ENCODE data around the gene U2AF2.

Gene U2AF2

DNA sequence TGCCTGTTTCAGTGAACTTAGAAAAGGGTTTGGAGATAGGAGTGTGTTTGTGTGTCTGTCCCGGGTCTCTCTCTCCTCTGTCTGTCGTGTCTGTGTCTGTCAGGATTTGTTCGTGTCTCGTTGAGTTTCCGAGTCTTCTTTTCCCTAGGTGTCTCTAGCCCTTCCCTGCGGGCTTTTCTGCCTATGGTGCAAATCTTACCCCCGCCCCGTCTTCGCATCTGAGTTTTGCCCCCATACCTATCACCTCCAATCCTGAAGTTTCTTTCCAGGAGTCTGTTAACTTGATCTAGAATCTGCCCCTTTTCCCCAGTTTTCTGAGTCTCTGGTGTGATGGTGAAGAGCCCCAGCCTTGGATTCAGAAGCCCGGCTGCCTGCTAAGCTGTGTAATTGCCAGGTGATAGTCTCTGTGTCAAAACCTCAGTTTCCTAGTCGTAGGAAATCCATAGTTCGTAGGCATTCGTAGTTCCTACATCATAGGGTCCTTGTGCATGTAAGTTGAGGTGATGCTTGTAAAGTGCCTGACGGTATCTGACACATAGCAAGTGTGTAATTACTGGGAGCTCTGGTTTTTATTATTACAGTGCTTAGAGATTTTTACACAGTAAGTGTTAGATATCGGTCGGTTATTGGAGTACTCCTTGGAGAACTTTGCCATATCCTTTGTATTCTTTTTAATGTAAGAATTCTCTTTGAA, 21.0 kb downstream of the U2AF2 start:
- TF ChIP-seq ZNF335 (tag by site-specific recombination; conservative IDR thresholded peaks at IDR 0.05) = peak; percentile 79
- TF ChIP-seq, protein P1, sequence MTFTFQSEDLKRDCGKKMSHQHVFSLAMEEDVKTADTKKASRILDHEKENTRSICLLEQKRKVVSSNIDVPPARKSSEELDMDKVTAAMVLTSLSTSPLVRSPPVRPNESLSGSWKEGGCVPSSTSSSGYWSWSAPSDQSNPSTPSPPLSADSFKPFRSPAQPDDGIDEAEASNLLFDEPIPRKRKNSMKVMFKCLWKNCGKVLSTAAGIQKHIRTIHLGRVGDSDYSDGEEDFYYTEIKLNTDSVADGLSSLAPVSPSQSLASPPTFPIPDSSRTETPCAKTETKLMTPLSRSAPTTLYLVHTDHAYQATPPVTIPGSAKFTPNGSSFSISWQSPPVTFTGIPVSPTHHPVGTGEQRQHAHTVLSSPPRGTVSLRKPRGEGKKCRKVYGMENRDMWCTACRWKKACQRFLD (tag by site-specific recombination; IDR thresholded peaks at IDR 0.05) = no peak
- CTCF ChIA-PET = interaction anchor here (0.8 to 1.4 kb wide), 5 partner anchors 21 to 359 kb away, joined by 3 to 5 read pairs (median 4); no protein-coding TSS in a partner anchor
- peaks cover 11 to 59% of the 10 kb centered on the region in 2 experiments; a peak in 2 of 3 replicates for H3K36me3 ChIP-seq (ENCODE audit: control insufficient read depth in 2 of 2, insufficient read depth in 1 of 2, low read length in 2 of 2)
- POLR2A ChIA-PET = no interaction called here
- peak overlapping the region; percentile 76 for H3K27ac ChIP-seq (ENCODE audit: extremely low read depth, low read depth, low read length)
- H3K9me3 ChIP-seq (ENCODE audit: control insufficient read depth, insufficient read depth, low read depth, low read length) = no peaks in the 10 kb centered on the region
- peaks cover 19% of the 10 kb centered on the region for H3K4me1 ChIP-seq (ENCODE audit: control insufficient read depth, insufficient read depth, low read length)
- peak overlapping the region; percentile 99 for H3K4me3 ChIP-seq (ENCODE audit: low read depth, low read length)

DNA sequence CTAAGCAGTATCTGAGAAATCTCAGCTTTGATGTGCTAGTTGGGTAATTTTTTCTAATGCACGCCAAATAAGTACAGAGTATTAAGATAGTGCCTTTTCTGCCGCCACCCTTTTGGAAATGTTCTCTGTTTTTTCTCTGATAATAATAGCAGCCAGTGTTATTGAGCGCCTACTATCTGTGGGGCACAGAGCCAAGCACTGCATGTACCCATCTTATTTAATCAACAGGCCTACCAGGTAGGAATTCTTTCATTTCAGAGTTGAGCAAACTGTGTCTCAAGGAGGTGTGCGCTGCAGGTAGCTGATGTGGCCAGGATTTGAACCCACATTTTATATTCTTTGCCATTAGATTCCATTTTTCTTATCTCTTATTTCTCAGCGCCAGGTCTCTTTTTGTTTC, 21.5 kb downstream of the U2AF2 start:
- ChIA-PET POLR2A (no interaction called here), CTCF (interaction anchor here (0.8 to 1.4 kb wide), 5 partner anchors 22 to 360 kb away, joined by 3 to 5 read pairs (median 4); no protein-coding TSS in a partner anchor)
- Histone ChIP-seq H3K36me3 (ENCODE audit: control insufficient read depth in 2 of 2, insufficient read depth in 1 of 2, low read length in 2 of 2) (peaks cover 11 to 61% of the 10 kb centered on the region in 2 experiments; a peak in 2 of 3 replicates), H3K4me3 (ENCODE audit: low read depth, low read length) (peak overlapping the region; percentile 99), H3K27ac (ENCODE audit: extremely low read depth, low read depth, low read length) (no peak overlapping the region), H3K4me1 (ENCODE audit: control insufficient read depth, insufficient read depth, low read length) (peaks cover 19% of the 10 kb centered on the region), H3K9me3 (ENCODE audit: control insufficient read depth, insufficient read depth, low read depth, low read length) (no peaks in the 10 kb centered on the region)
- TF ChIP-seq ZNF76 (tag by site-specific recombination; IDR thresholded peaks at IDR 0.05; ENCODE audit: borderline replicate concordance, low read depth) (no peak), ZXDB (tag by site-specific recombination; IDR thresholded peaks at IDR 0.05) (no peak), ZNF26 (tag by site-specific recombination; IDR thresholded peaks at IDR 0.05) (no peak), ZNF585B (tag by site-specific recombination; IDR thresholded peaks at IDR 0.05) (no peak), ZNF792 (tag by site-specific recombination; IDR thresholded peaks at IDR 0.05) (no peak), ZNF837 (tag by site-specific recombination; IDR thresholded peaks at IDR 0.05) (no peak)

GRCh38 chr19:55676889-55677505, 22.2 kb downstream of the U2AF2 start:
- Histone ChIP-seq H3K27ac (ENCODE audit: extremely low read depth, low read depth, low read length) (no peak overlapping the region), H3K36me3 (ENCODE audit: control insufficient read depth in 2 of 2, insufficient read depth in 1 of 2, low read length in 2 of 2) (peaks cover 12 to 67% of the 10 kb centered on the region in 2 experiments), H3K9me3 (ENCODE audit: control insufficient read depth, insufficient read depth, low read depth, low read length) (no peaks in the 10 kb centered on the region), H3K4me1 (ENCODE audit: control insufficient read depth, insufficient read depth, low read length) (peaks cover 17% of the 10 kb centered on the region), H3K4me3 (ENCODE audit: low read depth, low read length) (peak overlapping the region; percentile 3; the same call in 1 of the 2 replicates)
- CTCF ChIA-PET = interaction anchor here (1.2 to 1.4 kb wide), 3 partner anchors 44 to 361 kb away, joined by 4 to 5 read pairs (median 5); no protein-coding TSS in a partner anchor
- TF ChIP-seq ZNF449 (tag by site-specific recombination; IDR thresholded peaks at IDR 0.05) (peak; percentile 76), ZBTB7A (tag by site-specific recombination; IDR thresholded peaks at IDR 0.05; ENCODE audit: low read depth) (no peak), ZNF645 (tag by site-specific recombination; IDR thresholded peaks at IDR 0.05) (no peak), ZNF76 (tag by site-specific recombination; IDR thresholded peaks at IDR 0.05; ENCODE audit: borderline replicate concordance, low read depth) (no peak), ZNF654 (tag by site-specific recombination; IDR thresholded peaks at IDR 0.05; ENCODE audit: low read depth) (no peak)
- TF ChIP-seq, protein P2, sequence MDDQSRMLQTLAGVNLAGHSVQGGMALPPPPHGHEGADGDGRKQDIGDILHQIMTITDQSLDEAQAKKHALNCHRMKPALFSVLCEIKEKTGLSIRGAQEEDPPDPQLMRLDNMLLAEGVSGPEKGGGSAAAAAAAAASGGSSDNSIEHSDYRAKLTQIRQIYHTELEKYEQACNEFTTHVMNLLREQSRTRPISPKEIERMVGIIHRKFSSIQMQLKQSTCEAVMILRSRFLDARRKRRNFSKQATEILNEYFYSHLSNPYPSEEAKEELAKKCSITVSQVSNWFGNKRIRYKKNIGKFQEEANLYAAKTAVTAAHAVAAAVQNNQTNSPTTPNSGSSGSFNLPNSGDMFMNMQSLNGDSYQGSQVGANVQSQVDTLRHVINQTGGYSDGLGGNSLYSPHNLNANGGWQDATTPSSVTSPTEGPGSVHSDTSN (CRISPR knock-in tag; IDR thresholded peaks at IDR 0.05) = no peak
- TF ChIP-seq, protein P3, sequence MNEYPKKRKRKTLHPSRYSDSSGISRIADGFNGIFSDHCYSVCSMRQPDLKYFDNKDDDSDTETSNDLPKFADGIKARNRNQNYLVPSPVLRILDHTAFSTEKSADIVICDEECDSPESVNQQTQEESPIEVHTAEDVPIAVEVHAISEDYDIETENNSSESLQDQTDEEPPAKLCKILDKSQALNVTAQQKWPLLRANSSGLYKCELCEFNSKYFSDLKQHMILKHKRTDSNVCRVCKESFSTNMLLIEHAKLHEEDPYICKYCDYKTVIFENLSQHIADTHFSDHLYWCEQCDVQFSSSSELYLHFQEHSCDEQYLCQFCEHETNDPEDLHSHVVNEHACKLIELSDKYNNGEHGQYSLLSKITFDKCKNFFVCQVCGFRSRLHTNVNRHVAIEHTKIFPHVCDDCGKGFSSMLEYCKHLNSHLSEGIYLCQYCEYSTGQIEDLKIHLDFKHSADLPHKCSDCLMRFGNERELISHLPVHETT (tag by site-specific recombination; IDR thresholded peaks at IDR 0.05) = no peak
- POLR2A ChIA-PET = no interaction called here

Measured in HEK293 (cell line).